ENCODE measurements around the gene SEPTIN6.
"Not testable (repeated sequence)": the region's sequence is repeated elsewhere in the genome, so short reads cannot be mapped to it uniquely, and the experiment has no call there.

SEPTIN6 gene

DNA sequence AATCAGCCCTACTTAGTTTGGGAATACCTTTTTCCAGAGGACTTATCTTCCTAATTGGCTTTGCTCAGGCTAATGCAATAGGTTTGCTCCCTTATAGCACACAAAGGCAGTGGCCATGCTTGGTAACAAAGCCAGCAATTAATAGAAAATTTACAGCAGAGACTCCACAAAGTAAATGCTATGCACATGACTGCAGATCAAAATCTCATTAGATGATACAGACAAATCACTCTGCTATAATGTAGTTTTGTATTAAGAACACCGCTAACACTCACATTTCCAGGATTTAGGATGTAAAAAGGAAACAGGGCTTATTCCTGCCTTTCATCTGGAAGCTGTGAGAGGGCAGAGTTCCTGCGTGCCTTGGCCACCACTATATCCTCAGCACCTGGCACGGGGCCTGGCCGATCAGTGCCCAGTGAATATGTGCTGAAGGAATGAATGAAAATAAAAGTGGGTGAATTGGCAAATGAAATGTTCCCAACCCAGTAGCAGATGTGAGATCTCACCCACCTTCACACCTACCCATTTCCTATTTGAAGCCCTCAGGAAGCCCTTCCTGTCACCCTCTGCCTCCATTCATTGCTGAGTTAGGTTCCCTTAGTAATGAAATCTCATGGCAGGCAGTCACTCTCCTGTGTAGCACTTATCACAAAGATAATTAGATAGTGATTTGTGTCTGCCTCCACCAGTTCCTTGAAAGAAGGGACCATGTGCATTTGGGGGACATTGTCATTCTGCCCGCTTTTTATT, 5.1 kb downstream of the SEPTIN6 start:
- no peaks in the 10 kb centered on the region for H3K9me3 ChIP-seq (ENCODE audit: severe bottlenecking)
- ATAC-seq (ENCODE audit: low read depth) (no peak), DNase-seq (ENCODE audit: low spot score) (no peak)
- H3K27me3 ChIP-seq (ENCODE audit: insufficient read depth, poor library complexity, severe bottlenecking) = no peaks in the 10 kb centered on the region
- no peak overlapping the region for H3K27ac ChIP-seq (ENCODE audit: poor library complexity, severe bottlenecking)
- no peak overlapping the region for H3K4me3 ChIP-seq (ENCODE audit: severe bottlenecking)
- H3K4me1 ChIP-seq (ENCODE audit: insufficient read depth, poor library complexity, severe bottlenecking) = peaks cover 4% of the 10 kb centered on the region
- TF ChIP-seq, protein P1, sequence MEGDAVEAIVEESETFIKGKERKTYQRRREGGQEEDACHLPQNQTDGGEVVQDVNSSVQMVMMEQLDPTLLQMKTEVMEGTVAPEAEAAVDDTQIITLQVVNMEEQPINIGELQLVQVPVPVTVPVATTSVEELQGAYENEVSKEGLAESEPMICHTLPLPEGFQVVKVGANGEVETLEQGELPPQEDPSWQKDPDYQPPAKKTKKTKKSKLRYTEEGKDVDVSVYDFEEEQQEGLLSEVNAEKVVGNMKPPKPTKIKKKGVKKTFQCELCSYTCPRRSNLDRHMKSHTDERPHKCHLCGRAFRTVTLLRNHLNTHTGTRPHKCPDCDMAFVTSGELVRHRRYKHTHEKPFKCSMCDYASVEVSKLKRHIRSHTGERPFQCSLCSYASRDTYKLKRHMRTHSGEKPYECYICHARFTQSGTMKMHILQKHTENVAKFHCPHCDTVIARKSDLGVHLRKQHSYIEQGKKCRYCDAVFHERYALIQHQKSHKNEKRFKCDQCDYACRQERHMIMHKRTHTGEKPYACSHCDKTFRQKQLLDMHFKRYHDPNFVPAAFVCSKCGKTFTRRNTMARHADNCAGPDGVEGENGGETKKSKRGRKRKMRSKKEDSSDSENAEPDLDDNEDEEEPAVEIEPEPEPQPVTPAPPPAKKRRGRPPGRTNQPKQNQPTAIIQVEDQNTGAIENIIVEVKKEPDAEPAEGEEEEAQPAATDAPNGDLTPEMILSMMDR (IDR thresholded peaks at IDR 0.05; ENCODE audit: poor library complexity, severe bottlenecking) = no peak
- H3K36me3 ChIP-seq (ENCODE audit: low read depth) = no peaks in the 10 kb centered on the region

DNA sequence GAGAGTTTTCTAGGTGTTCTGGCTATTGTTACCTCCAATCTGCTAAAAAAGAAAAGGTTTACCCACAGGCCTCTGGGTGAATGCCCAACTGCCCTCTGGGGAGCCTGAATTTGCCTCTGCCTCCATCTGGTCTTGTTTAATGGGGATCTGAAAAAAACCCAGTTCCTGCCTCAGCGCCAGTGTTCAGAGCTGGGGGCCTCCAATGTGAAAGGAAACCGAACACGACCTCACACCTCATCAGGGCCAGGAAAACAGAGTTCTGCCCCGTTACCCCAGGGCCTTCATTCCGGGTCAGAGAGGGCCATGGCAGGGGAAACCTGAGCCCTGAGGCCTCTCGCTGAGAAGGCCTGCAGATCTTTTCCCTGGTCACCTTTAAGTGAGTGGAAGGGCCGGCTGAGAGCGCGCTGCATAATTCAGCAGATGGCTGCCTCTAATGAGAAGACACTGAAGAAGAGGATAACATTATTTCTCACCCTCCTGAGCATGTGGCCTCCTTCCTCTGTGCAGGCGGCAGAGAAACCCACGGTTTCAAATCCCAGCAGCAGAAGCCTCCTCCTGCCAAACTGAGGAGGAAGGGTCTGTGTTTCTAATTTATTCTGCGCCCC, 6.8 kb downstream of the SEPTIN6 start:
- Histone ChIP-seq H3K4me1 (ENCODE audit: insufficient read depth, poor library complexity, severe bottlenecking) (peaks cover under 1% of the 10 kb centered on the region), H3K27ac (ENCODE audit: poor library complexity, severe bottlenecking) (no peak overlapping the region), H3K9me3 (ENCODE audit: severe bottlenecking) (no peaks in the 10 kb centered on the region), H3K4me3 (ENCODE audit: severe bottlenecking) (no peak overlapping the region), H3K27me3 (ENCODE audit: insufficient read depth, poor library complexity, severe bottlenecking) (no peaks in the 10 kb centered on the region), H3K36me3 (ENCODE audit: low read depth) (no peaks in the 10 kb centered on the region)
- ATAC-seq (ENCODE audit: low read depth) = no peak
- TF ChIP-seq, protein P1 (IDR thresholded peaks at IDR 0.05; ENCODE audit: poor library complexity, severe bottlenecking) = no peak
- no peak for DNase-seq (ENCODE audit: low spot score)

DNA sequence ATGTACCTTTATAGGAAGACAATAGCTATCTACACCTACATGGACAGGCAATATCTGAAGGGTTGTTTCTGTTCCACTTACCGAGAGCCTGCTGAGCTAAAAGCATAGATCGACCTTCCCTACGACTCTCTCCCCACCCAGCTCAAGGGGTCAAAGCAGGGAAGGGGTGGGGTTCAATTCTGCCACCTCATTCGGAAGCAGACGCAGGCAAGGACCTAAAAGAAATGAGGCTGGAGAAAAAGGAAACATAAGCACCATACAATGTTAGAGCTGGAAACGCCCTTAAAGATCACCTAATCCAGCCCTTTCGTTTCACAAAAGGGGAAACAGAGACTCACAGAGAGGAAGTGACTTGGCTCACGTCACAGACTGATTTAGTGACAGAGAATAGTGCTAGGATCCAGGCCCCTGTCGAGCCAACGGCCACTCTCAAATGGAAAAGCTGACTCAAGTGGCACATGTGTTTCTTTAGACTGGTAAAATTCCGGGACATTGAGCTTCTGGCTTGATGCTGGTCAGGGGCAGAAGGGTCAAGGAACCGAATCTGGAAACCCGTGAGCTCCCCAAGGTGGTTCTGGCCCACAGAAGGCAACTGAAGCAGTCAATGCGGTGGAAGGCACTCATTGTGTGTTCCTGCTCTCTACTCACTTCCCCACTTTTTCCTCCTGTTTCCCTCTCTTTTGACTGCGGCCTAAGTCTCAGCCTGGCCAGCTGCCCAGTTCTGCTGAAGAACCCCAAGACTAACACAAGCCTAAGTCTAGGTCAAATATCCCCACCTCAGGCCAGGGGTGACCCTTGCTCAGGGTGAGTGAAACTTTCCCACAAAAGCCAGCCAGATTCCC, 7.5 kb downstream of the SEPTIN6 start:
- Histone ChIP-seq H3K4me1 (ENCODE audit: insufficient read depth, poor library complexity, severe bottlenecking) (no peaks in the 10 kb centered on the region), H3K36me3 (ENCODE audit: low read depth) (no peaks in the 10 kb centered on the region), H3K27ac (ENCODE audit: poor library complexity, severe bottlenecking) (no peak overlapping the region), H3K27me3 (ENCODE audit: insufficient read depth, poor library complexity, severe bottlenecking) (no peaks in the 10 kb centered on the region), H3K4me3 (ENCODE audit: severe bottlenecking) (no peak overlapping the region), H3K9me3 (ENCODE audit: severe bottlenecking) (no peaks in the 10 kb centered on the region)
- TF ChIP-seq, protein P1 (IDR thresholded peaks at IDR 0.05; ENCODE audit: poor library complexity, severe bottlenecking) = no peak
- DNase-seq (ENCODE audit: low spot score) (no peak), ATAC-seq (ENCODE audit: low read depth) (no peak)

DNA sequence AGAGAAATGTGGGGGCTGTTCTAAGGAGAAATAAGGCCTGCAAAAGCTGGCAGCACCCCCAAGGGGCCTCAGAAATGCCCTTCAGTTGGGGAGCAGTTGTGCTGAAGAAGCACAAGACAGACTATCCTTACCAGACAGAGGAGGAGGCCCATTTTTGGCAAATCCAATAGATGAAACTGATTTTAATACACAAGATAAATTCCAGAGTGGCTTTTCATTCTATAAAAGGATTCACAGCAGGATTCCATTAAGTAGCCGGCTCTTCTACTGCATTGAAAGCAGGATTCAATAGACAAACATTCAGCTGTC, 8.1 kb downstream of the SEPTIN6 start:
- DNase-seq (ENCODE audit: low spot score) = no peak
- ATAC-seq (ENCODE audit: low read depth) = no peak
- Histone ChIP-seq H3K9me3 (ENCODE audit: severe bottlenecking) (no peaks in the 10 kb centered on the region), H3K27me3 (ENCODE audit: insufficient read depth, poor library complexity, severe bottlenecking) (no peaks in the 10 kb centered on the region), H3K27ac (ENCODE audit: poor library complexity, severe bottlenecking) (no peak overlapping the region), H3K36me3 (ENCODE audit: low read depth) (no peaks in the 10 kb centered on the region), H3K4me3 (ENCODE audit: severe bottlenecking) (no peak overlapping the region), H3K4me1 (ENCODE audit: insufficient read depth, poor library complexity, severe bottlenecking) (no peaks in the 10 kb centered on the region)
- TF ChIP-seq, protein P1 (IDR thresholded peaks at IDR 0.05; ENCODE audit: poor library complexity, severe bottlenecking) = no peak

DNA sequence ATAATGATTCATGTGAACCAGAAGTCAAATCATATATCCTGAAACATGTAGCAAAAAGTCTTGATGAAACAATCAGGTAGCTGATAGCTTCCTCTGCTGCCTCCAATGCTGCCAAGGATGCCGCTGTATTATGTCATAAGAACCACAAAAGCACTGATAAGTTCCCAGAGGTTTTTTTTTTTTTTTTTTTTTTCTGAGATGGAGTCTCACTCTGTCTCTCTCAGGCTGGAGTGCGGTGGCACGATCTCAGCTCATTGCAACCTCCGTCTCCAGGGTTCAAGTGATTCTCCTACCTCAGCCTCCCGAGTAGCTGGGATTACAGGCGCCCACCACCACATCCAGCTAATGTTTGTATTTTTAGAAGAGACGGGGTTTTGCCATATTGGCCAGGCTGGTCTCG, 8.7 kb downstream of the SEPTIN6 start:
- ATAC-seq (ENCODE audit: low read depth); H3K9me3 ChIP-seq (ENCODE audit: severe bottlenecking); H3K4me3 ChIP-seq (ENCODE audit: severe bottlenecking); H3K36me3 ChIP-seq (ENCODE audit: low read depth); H3K4me1 ChIP-seq (ENCODE audit: insufficient read depth, poor library complexity, severe bottlenecking); H3K27me3 ChIP-seq (ENCODE audit: insufficient read depth, poor library complexity, severe bottlenecking); DNase-seq (ENCODE audit: low spot score); H3K27ac ChIP-seq (ENCODE audit: poor library complexity, severe bottlenecking): not testable (repeated sequence)
